ENCODE results near the gene KRTAP5-1. TPM values are rescaled to one million over a fixed set of nuclear protein-coding genes. Genes with fewer than 3 reads are reported as not detected.

The KRTAP5-1 gene
- total RNA-seq, 1 donor from 2014 or later, result not detected

DNA sequence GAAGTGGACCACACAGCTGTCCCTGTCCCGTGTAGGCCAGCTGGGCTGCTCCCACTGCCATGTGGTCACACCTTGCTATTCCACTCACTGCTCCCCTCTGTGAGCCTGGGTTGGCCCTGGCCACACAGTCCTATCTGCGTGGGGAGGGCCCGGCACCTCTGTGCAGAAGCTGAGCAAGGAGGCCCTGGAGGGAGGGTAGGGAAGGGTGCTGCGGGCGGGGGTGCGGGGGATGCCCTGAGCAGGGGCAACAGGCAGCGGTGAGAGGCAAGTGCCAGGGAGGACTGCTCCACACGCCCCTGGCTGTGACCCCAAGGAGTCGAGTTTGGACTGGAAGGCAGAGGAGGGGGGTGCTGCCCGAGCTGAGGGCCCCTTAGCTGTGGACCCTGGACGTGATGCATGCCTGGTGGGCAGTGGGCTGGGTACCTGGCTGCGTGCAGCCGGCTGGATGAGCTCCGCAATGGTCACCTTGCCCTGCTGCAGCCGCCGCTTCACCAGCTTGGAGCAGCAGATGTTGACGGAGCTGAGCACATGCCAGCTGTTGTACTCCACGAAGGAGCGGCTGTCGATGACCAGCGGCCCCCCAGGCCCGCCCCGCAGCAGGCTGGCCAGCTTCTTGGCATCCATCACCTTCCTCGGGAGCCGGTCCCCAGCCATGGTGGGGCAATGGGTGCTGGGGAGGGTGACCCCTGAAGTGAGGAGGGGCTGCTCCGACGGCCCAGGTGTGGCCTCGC is 19.7 kb downstream of the KRTAP5-1 start:
- H3K4me3 ChIP-seq (ENCODE audit: low read depth, low read length), result no peak overlapping the region
- TF ChIP-seq, protein P1, sequence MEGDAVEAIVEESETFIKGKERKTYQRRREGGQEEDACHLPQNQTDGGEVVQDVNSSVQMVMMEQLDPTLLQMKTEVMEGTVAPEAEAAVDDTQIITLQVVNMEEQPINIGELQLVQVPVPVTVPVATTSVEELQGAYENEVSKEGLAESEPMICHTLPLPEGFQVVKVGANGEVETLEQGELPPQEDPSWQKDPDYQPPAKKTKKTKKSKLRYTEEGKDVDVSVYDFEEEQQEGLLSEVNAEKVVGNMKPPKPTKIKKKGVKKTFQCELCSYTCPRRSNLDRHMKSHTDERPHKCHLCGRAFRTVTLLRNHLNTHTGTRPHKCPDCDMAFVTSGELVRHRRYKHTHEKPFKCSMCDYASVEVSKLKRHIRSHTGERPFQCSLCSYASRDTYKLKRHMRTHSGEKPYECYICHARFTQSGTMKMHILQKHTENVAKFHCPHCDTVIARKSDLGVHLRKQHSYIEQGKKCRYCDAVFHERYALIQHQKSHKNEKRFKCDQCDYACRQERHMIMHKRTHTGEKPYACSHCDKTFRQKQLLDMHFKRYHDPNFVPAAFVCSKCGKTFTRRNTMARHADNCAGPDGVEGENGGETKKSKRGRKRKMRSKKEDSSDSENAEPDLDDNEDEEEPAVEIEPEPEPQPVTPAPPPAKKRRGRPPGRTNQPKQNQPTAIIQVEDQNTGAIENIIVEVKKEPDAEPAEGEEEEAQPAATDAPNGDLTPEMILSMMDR (conservative IDR thresholded peaks at IDR 0.05; ENCODE audit: low read depth, low read length), result no peak
- DNase-seq (ENCODE audit: low read depth), result no peak

DNA sequence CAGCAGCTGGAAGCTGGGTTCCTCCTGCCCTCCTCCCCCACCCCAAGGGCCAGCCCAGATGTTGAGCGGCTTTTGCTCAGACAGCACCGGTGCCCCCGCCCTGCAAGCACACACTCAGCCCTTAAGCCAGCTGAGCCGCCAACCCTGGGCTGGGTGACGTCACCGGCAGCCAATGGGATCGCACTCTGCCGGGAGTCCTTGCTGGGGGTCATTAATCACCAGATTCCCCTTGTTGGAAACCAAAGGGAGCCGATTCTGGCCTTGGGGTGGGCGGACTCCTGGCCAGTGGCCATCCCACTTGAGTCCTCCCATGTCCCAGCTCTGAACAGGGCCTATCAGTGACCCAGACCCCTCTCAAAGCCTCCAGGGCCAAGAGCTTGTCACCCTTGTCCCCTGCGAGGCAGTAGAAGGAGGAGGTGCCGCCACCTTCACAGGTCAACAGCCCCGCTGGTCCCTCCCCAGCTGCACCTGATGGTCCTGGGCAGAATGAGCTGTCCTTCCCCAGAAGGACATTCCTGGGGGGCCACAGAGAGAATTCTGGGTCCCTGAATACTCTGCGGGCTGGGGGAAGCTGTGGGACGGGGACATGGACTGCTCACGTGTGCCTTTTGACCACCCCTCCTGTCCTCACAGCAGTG is 20.4 kb downstream of the KRTAP5-1 start:
- no peak overlapping the region for H3K4me3 ChIP-seq (ENCODE audit: low read depth, low read length)
- TF ChIP-seq, protein P1 (conservative IDR thresholded peaks at IDR 0.05; ENCODE audit: low read depth, low read length), result no peak
- DNase-seq (ENCODE audit: low read depth), result no peak

DNA sequence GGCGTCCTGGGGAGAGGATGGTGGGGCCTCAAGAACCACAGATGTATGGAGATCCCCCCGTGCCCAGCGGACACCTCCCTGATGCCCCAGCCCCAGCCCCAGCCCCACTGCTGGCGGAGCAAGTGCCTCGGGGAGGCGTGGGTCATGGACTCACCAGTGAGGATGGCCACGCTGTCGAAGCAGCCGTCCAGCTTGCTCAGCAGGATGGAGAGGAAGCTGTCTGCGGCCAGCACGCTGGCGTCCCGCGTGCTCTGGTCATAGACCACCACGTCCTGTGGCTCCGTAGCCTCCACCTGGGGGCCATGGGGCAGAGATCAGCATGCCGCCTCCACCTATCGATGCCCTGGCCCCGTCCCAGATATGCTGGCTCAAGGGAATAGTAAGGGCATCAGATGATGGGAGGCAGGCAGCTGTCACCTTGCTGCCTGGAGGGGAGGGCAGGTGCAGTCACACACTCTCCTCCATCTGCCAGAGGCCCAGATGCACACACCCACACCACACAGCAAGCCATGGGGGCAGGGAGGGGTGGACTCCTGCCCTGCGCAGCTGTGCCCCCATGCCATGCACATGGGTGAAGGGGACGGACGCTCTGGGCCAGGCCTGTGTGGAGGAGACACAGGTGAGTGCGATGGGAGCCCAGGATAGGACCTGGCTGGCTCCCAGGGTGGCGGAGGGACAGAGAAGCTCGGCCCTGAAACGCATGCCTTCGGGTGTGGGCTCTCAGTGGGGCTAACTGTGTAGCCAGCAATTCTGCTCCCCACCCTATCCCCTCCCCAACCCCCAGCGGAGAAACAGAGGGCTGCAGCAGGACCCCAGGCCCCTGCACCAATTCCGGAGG is 21.2 kb downstream of the KRTAP5-1 start:
- no peak for DNase-seq (ENCODE audit: low read depth)
- no peak overlapping the region for H3K4me3 ChIP-seq (ENCODE audit: low read depth, low read length)
- TF ChIP-seq, protein P1 (conservative IDR thresholded peaks at IDR 0.05; ENCODE audit: low read depth, low read length), result no peak

DNA sequence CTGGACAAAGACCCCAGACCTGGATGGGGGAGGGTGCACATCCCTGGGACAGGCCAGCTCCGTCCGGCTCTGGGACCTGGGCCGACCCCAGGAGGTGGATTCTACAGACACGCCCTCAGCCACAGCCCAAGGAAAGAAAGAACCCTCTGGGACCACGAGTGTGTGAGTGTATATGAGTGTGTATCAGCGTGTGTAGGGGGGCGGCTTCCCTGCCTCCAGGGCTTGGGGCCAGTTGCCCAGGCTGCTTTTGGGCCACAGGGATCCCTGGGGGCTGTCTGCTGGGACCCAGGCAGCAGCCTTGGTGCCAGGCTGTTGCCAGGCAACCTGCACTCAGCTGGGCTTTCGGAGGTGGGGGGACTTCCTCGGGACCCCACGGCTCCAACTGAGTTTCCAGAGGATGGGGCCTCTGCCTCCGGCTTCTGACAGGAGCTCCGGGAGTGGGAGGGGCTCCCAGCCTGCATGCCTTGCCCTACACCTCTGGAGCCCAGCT is 21.9 kb downstream of the KRTAP5-1 start:
- TF ChIP-seq, protein P1 (conservative IDR thresholded peaks at IDR 0.05; ENCODE audit: low read depth, low read length), result no peak
- DNase-seq (ENCODE audit: low read depth), result no peak
- H3K4me3 ChIP-seq (ENCODE audit: low read depth, low read length), result no peak overlapping the region

DNA sequence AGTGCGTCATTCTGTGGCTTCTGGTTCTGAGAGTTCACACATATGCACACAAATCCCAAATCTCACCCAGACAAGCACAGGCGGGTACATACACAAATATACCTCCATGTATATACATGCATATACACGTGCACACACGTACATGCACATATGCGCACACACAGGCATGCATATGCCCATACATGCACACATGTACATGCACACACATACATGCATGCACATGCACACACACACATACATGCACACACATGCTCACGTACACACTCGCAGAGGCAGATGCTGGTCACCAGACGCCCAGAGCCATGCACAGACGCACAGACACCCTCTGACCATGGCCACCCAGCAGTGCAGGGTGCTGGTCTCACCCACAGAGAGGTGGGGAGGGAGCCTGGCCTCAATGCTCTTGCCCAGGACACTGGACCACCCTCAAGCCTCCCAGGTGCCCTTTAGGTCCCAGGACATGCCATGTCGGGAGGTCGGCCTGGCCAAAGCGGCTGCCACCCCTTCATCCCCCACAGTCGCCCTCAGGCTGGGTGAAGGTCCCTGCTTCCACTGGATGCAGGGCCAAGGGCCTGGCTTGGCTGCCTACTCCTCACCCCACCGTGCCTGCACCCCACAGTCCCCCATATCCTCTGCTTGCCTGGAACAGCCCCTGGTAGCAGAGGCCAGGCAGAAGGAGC is 22.5 kb downstream of the KRTAP5-1 start:
- TF ChIP-seq, protein P1 (conservative IDR thresholded peaks at IDR 0.05; ENCODE audit: low read depth, low read length), result no peak
- H3K4me3 ChIP-seq (ENCODE audit: low read depth, low read length), result no peak overlapping the region
- no peak for DNase-seq (ENCODE audit: low read depth)

DNA sequence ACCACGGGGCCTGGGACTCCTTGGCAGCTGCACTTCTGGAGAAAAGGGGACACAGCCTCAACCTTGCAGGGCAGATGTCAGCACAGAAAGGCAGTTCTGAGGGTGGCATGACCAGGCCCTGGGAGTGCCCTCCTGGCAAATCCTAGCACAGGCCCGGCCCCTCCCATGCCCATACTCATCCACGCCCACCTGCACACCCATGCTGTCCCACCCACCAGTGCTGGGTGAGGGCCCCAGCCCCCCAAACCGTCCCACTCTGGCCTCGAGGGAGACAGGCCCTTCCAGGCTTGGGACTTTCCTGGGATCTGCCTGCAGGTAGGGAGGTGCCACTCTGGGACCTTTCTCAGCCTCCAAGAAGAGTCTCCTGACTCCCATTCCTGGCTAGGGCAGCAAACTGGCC is 23.1 kb downstream of the KRTAP5-1 start:
- H3K4me3 ChIP-seq (ENCODE audit: low read depth, low read length), result no peak overlapping the region
- TF ChIP-seq, protein P1 (conservative IDR thresholded peaks at IDR 0.05; ENCODE audit: low read depth, low read length), result no peak
- DNase-seq (ENCODE audit: low read depth), result no peak

Measured in epithelial cell of proximal tubule (primary cell).